ENCODE results near the gene POLR1G.
A peak's percentile ranks its signal among the peaks of the same experiment; 100 is the strongest.

Gene POLR1G

GRCh38 chr19:45450012-45450333, 43.5 kb downstream of the POLR1G start:
- in situ Hi-C loops (cut with HindIII; ENCODE audit: low pct_ligation_motif_present, low sequenced_read_pairs), result no loop called here
- DNase-seq, result no peak
- peak overlapping the region; percentile 96 for H3K27ac ChIP-seq
- no peaks in the 10 kb centered on the region for H3K27me3 ChIP-seq (replicated peaks)
- TF ChIP-seq CTCF (IDR thresholded peaks at IDR 0.05; ENCODE audit: low read depth, low read length, missing control alignments), result no peak
- peak overlapping the region; percentile 59 for H3K4me3 ChIP-seq (ENCODE audit: low read depth, low read length)
- no peaks in the 10 kb centered on the region for H3K36me3 ChIP-seq (replicated peaks)

DNA sequence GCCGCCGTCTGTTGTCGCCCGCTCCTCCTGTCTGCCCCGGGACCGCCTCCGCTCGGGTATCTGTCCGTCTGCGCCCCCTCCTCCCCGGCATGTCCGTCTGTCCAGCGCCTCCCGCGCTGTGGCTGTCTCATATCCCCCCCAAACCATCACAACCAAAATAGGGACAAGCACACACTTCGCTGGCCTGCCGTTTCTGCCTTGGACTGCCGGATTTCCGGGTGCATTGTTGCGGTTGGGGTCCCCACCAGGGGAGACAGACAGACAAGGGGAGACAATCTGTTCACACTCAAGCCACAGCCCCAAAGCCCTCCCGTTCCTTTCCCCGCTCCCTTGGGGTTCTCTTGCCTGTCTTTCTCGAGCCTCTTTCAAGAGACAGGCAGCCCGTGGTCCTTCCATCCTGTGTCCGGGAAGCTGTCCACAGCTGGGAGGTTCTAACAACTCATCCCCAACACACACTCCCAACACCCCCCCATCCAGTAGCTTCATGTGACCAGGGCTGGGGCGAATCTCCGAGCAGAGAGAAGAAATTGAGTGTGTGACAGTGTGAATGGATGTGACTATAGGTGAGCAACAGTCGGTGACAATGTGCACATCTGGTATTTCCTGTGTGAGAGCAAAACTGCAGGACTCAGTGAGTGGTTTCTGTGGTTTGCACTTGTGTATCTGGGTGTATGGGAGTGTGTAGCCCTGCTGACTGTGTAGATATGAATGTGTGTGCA, 44.8 kb downstream of the POLR1G start:
- Histone ChIP-seq H3K36me3 (replicated peaks) (no peaks in the 10 kb centered on the region), H3K27me3 (replicated peaks) (no peaks in the 10 kb centered on the region), H3K4me3 (ENCODE audit: low read depth, low read length) (peak overlapping the region; percentile 75), H3K27ac (peak overlapping the region; percentile 96)
- peak; percentile 86 for DNase-seq
- TF ChIP-seq CTCF (IDR thresholded peaks at IDR 0.05; ENCODE audit: low read depth, low read length, missing control alignments), result no peak
- in situ Hi-C loops (cut with HindIII; ENCODE audit: low pct_ligation_motif_present, low sequenced_read_pairs), result no loop called here

DNA sequence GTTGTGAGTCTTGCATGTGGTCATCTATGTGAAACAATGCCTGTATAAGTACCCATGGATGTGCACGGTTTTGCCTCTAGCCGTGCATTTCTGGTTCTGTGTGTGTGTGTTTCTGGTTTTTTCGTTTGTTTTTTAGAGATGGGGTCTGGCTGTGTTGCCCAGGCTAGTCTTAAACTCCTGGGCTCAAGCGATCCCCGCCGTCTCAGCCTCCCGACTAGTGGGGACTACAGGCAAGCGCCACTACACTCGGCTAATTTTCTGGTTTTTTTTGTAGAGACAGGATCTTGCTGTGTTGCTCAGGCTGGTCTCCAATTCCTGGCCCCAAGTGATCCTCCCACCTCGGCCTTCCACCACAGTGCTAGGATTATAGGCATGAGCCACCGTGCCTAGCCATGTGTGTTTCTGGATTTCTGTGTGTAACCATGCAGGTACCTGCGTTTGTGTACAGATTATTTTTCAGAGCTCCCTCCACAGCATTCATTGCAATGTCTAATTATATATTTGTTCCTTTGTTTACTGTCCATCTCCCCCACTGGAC, 45.5 kb downstream of the POLR1G start:
- no peak for DNase-seq
- peak overlapping the region; percentile 96 for H3K27ac ChIP-seq
- no peak for TF ChIP-seq CTCF (IDR thresholded peaks at IDR 0.05; ENCODE audit: low read depth, low read length, missing control alignments)
- no peaks in the 10 kb centered on the region for H3K36me3 ChIP-seq (replicated peaks)
- no peaks in the 10 kb centered on the region for H3K27me3 ChIP-seq (replicated peaks)
- in situ Hi-C loops (cut with HindIII; ENCODE audit: low pct_ligation_motif_present, low sequenced_read_pairs), result no loop called here
- peak overlapping the region; percentile 75 for H3K4me3 ChIP-seq (ENCODE audit: low read depth, low read length)

- no peak overlapping the region for H3K4me3 ChIP-seq (ENCODE audit: low read depth, low read length)
- TF ChIP-seq CTCF (IDR thresholded peaks at IDR 0.05; ENCODE audit: low read depth, low read length, missing control alignments), result peak; percentile 2
Measured at GRCh38 chr19:45455707-45456499, 49.5 kb downstream of the POLR1G start.

DNA sequence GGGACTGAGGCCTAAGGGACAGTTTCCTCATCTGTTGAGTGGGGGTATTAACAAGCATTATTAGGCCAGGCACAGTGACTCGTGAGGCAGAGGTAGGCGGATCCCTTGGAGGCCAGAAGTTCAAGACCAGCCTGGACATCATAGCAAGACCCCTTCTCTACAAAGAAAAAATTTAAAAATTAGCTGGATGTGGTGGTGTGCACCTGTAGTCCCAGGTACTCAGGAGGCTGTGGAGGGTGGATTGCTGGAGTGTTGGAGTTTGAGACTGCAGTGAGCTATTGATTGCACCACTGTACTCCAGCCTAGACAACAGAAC, 50.0 kb downstream of the POLR1G start:
- TF ChIP-seq CTCF (IDR thresholded peaks at IDR 0.05; ENCODE audit: low read depth, low read length, missing control alignments), result no peak
- DNase-seq, result no peak
- Histone ChIP-seq H3K27ac (peak overlapping the region; percentile 99), H3K36me3 (replicated peaks) (no peaks in the 10 kb centered on the region), H3K27me3 (replicated peaks) (no peaks in the 10 kb centered on the region), H3K4me3 (ENCODE audit: low read depth, low read length) (no peak overlapping the region)
- in situ Hi-C loops (cut with HindIII; ENCODE audit: low pct_ligation_motif_present, low sequenced_read_pairs), result no loop called here

More at GRCh38 chr19:45455707-45456499, 49.5 kb downstream of the POLR1G start:
- DNase-seq, result peak; percentile 99
- Histone ChIP-seq H3K36me3 (replicated peaks) (no peaks in the 10 kb centered on the region), H3K27ac (peak overlapping the region; percentile 99), H3K27me3 (replicated peaks) (no peaks in the 10 kb centered on the region)
- in situ Hi-C loops (cut with HindIII; ENCODE audit: low pct_ligation_motif_present, low sequenced_read_pairs), result no loop called here
